ENCODE results near the gene LAMC2.

LAMC2 gene

DNA sequence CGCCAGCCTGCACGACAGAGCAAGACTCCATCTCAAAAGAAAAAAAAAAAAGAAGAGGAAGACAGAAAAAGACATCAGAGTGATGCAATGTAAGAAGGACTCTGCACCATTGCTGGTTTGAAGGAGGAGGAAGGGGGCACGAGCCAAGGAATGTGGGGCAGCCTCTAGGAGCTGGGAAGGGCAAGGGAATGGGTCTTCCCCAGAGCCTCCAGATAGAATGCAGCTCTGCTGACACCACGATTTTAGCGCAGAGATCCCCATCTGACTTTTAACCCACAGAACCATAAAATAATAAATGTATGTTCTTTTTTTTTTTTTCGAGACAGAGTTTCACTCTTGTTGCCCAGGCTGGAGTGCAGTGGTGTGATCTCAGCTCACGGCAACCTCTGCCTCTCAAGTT, 33.9 kb upstream of the LAMC2 start:
- Histone ChIP-seq H3K4me2 (ENCODE audit: low read depth, low read length, poor library complexity, severe bottlenecking) (no peak overlapping the region), H3K79me2 (ENCODE audit: insufficient read depth, low read length) (no peaks in the 10 kb centered on the region), H3K4me3 (ENCODE audit: low read length, poor library complexity, severe bottlenecking) (no peak overlapping the region), H3K9me2 (replicated peaks; ENCODE audit: low read depth, low read length) (no peaks in the 10 kb centered on the region), H3K4me1 (ENCODE audit: insufficient read depth, low read length, poor library complexity, severe bottlenecking) (peaks cover 6% of the 10 kb centered on the region), H3K9me3 (ENCODE audit: insufficient read depth, low read depth, low read length) (no peaks in the 10 kb centered on the region), H2AFZ (ENCODE audit: low read length) (no peak overlapping the region), H3F3A (ENCODE audit: low read depth) (no peaks in the 10 kb centered on the region), H3K36me3 (ENCODE audit: insufficient read depth, low read length) (no peaks in the 10 kb centered on the region), H3K9ac (ENCODE audit: low read depth, low read length, poor library complexity, severe bottlenecking) (no peak overlapping the region), H4K20me1 (ENCODE audit: insufficient read depth, low read length, poor library complexity, severe bottlenecking) (no peaks in the 10 kb centered on the region), H3K27me3 (ENCODE audit: insufficient read depth, low read length, poor library complexity, severe bottlenecking) (no peaks in the 10 kb centered on the region)
- TF ChIP-seq EZH2phosphoT487 (IDR thresholded peaks at IDR 0.05; ENCODE audit: borderline replicate concordance): no peak
- TF ChIP-seq, protein P1, sequence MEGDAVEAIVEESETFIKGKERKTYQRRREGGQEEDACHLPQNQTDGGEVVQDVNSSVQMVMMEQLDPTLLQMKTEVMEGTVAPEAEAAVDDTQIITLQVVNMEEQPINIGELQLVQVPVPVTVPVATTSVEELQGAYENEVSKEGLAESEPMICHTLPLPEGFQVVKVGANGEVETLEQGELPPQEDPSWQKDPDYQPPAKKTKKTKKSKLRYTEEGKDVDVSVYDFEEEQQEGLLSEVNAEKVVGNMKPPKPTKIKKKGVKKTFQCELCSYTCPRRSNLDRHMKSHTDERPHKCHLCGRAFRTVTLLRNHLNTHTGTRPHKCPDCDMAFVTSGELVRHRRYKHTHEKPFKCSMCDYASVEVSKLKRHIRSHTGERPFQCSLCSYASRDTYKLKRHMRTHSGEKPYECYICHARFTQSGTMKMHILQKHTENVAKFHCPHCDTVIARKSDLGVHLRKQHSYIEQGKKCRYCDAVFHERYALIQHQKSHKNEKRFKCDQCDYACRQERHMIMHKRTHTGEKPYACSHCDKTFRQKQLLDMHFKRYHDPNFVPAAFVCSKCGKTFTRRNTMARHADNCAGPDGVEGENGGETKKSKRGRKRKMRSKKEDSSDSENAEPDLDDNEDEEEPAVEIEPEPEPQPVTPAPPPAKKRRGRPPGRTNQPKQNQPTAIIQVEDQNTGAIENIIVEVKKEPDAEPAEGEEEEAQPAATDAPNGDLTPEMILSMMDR (conservative IDR thresholded peaks at IDR 0.05; ENCODE audit: low read length): no peak

GRCh38 chr1:183155939-183156338, 30.1 kb upstream of the LAMC2 start:
- H3K4me1 ChIP-seq (ENCODE audit: insufficient read depth, low read length, poor library complexity, severe bottlenecking): peaks cover 11% of the 10 kb centered on the region
- TF ChIP-seq, protein P1 (conservative IDR thresholded peaks at IDR 0.05; ENCODE audit: low read length): no peak
- no peak for TF ChIP-seq EZH2phosphoT487 (IDR thresholded peaks at IDR 0.05; ENCODE audit: borderline replicate concordance)

GRCh38 chr1:183159960-183160359, 26.1 kb upstream of the LAMC2 start:
- Histone ChIP-seq H3K4me2 (ENCODE audit: low read depth, low read length, poor library complexity, severe bottlenecking) (no peak overlapping the region), H3K4me3 (ENCODE audit: low read length, poor library complexity, severe bottlenecking) (no peak overlapping the region), H2AFZ (ENCODE audit: low read length) (no peak overlapping the region)

More at GRCh38 chr1:183155939-183156338, 30.1 kb upstream of the LAMC2 start:
- Histone ChIP-seq H3K79me2 (ENCODE audit: insufficient read depth, low read length) (no peaks in the 10 kb centered on the region), H3K4me2 (ENCODE audit: low read depth, low read length, poor library complexity, severe bottlenecking) (no peak overlapping the region), H3K27me3 (ENCODE audit: insufficient read depth, low read length, poor library complexity, severe bottlenecking) (no peaks in the 10 kb centered on the region), H3K9me3 (ENCODE audit: insufficient read depth, low read depth, low read length) (no peaks in the 10 kb centered on the region), H3K9ac (ENCODE audit: low read depth, low read length, poor library complexity, severe bottlenecking) (no peak overlapping the region), H3F3A (ENCODE audit: low read depth) (no peaks in the 10 kb centered on the region), H3K36me3 (ENCODE audit: insufficient read depth, low read length) (no peaks in the 10 kb centered on the region), H3K4me3 (ENCODE audit: low read length, poor library complexity, severe bottlenecking) (no peak overlapping the region), H2AFZ (ENCODE audit: low read length) (no peak overlapping the region), H4K20me1 (ENCODE audit: insufficient read depth, low read length, poor library complexity, severe bottlenecking) (no peaks in the 10 kb centered on the region), H3K9me2 (replicated peaks; ENCODE audit: low read depth, low read length) (no peaks in the 10 kb centered on the region)

More at GRCh38 chr1:183159960-183160359, 26.1 kb upstream of the LAMC2 start:
- Histone ChIP-seq H4K20me1 (ENCODE audit: insufficient read depth, low read length, poor library complexity, severe bottlenecking) (no peaks in the 10 kb centered on the region), H3F3A (ENCODE audit: low read depth) (no peaks in the 10 kb centered on the region), H3K9me2 (replicated peaks; ENCODE audit: low read depth, low read length) (no peaks in the 10 kb centered on the region), H3K36me3 (ENCODE audit: insufficient read depth, low read length) (no peaks in the 10 kb centered on the region), H3K4me1 (ENCODE audit: insufficient read depth, low read length, poor library complexity, severe bottlenecking) (peaks cover 13% of the 10 kb centered on the region), H3K9me3 (ENCODE audit: insufficient read depth, low read depth, low read length) (no peaks in the 10 kb centered on the region), H3K27me3 (ENCODE audit: insufficient read depth, low read length, poor library complexity, severe bottlenecking) (no peaks in the 10 kb centered on the region), H3K9ac (ENCODE audit: low read depth, low read length, poor library complexity, severe bottlenecking) (no peak overlapping the region), H3K79me2 (ENCODE audit: insufficient read depth, low read length) (no peaks in the 10 kb centered on the region)
- no peak for TF ChIP-seq EZH2phosphoT487 (IDR thresholded peaks at IDR 0.05; ENCODE audit: borderline replicate concordance)
- TF ChIP-seq, protein P1 (conservative IDR thresholded peaks at IDR 0.05; ENCODE audit: low read length): no peak

Data from Loucy (cell line).